Measurements from ENCODE around the gene AP5B1. TPM values are rescaled to one million over a fixed set of nuclear protein-coding genes. Genes with fewer than 3 reads are reported as not detected.

AP5B1 gene
- total RNA-seq, 1 donor from 2014 or later, result 51.8 TPM

GRCh38 chr11:65786786-65787636 lies 6.2 kb upstream of the AP5B1 start, which contains the start of gene OVOL1:
Gene OVOL1, plus strand, starts transcription at chr11:65787063. Its CDS starts 311 bp downstream, at chr11:65787374.
- no peak for DNase-seq (ENCODE audit: low spot score)

GRCh38 chr11:65786008-65786785 lies 5.4 kb upstream of the AP5B1 start:
- no peak for DNase-seq (ENCODE audit: low spot score)

GRCh38 chr11:65785319-65786007 lies 4.7 kb upstream of the AP5B1 start:
- DNase-seq (ENCODE audit: low spot score), result no peak

- DNase-seq (ENCODE audit: low spot score), result no peak
These were observed 2.0 kb upstream of the AP5B1 start for GRCh38 chr11:65782816-65783228.

- peak; percentile 67 for DNase-seq (ENCODE audit: low spot score)
These were observed 1.4 kb upstream of the AP5B1 start for GRCh38 chr11:65781962-65782815.

- peak; percentile 87 for DNase-seq (ENCODE audit: low spot score)
These were observed 581 bp upstream of the AP5B1 start for GRCh38 chr11:65781152-65781961.

- DNase-seq (ENCODE audit: low spot score), result peak; percentile 95
These were observed 632 bp downstream of the AP5B1 start for GRCh38 chr11:65779919-65780769.

- no peak for DNase-seq (ENCODE audit: low spot score)
These were observed 1.2 kb downstream of the AP5B1 start for GRCh38 chr11:65779669-65779918.

- peak; percentile 85 for DNase-seq (ENCODE audit: low spot score)
These were observed 1.7 kb downstream of the AP5B1 start for GRCh38 chr11:65778901-65779668.

- no peak for DNase-seq (ENCODE audit: low spot score)
These were observed 2.3 kb downstream of the AP5B1 start for GRCh38 chr11:65778431-65778900.

GRCh38 chr11:65777821-65778361 lies 2.9 kb downstream of the AP5B1 start:
- DNase-seq (ENCODE audit: low spot score), result peak; percentile 89

- DNase-seq (ENCODE audit: low spot score), result peak; percentile 49
These were observed 3.5 kb downstream of the AP5B1 start for GRCh38 chr11:65777241-65777640.

GRCh38 chr11:65776710-65777141 lies 4.0 kb downstream of the AP5B1 start:
- peak; percentile 37 for DNase-seq (ENCODE audit: low spot score)

- DNase-seq (ENCODE audit: low spot score), result peak; percentile 76
These were observed 4.6 kb downstream of the AP5B1 start for GRCh38 chr11:65776196-65776595.

- DNase-seq (ENCODE audit: low spot score), result peak; percentile 57
These were observed 6.1 kb downstream of the AP5B1 start for GRCh38 chr11:65774525-65775306.

GRCh38 chr11:65773784-65774411 lies 6.9 kb downstream of the AP5B1 start:
- DNase-seq (ENCODE audit: low spot score), result no peak
